NCI-H526 treated with DMSO at 0.1 percent for 48 hours (cell line): ENCODE measurements around the gene SYTL3.
"Not testable (repeated sequence)": the region's sequence is repeated elsewhere in the genome, so short reads cannot be mapped to it uniquely, and the experiment has no call there.

Experiments
- DNase-seq: peaks from one replicate; lab custom pipeline; 2025; lab: John Stamatoyannopoulos, UW

The SYTL3 gene

DNA sequence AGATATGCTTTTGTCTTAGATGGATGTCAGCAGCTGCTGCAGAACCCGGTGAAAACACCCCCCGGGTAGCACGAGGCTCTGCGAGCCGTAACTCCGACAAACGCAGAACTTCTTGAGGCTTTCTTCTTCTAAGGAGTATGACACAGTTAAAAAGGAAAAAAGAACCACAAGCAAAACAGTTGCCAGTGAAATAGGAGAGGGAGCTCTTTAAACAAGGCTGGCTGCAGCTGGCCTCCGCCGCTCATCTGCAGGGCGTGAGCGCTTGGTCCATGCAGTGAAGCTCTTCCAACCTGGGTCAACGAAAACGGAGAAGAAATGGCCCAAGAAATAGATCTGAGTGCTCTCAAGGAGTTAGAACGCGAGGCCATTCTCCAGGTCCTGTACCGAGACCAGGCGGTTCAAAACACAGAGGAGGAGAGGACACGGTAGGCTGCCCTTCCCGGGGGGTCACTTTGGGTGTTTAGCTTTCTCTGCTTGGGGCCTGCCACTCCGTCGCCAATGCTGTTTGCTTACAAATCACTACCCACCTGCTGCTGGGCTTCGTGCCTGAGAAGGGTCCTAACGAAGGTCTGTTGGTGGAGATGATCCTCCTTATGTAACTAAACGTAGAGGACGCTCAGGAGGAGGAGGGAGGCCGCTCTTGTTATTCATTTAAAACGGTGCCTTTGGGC, 13.2 kb downstream of the SYTL3 start:
- DNase-seq, result no peak

DNA sequence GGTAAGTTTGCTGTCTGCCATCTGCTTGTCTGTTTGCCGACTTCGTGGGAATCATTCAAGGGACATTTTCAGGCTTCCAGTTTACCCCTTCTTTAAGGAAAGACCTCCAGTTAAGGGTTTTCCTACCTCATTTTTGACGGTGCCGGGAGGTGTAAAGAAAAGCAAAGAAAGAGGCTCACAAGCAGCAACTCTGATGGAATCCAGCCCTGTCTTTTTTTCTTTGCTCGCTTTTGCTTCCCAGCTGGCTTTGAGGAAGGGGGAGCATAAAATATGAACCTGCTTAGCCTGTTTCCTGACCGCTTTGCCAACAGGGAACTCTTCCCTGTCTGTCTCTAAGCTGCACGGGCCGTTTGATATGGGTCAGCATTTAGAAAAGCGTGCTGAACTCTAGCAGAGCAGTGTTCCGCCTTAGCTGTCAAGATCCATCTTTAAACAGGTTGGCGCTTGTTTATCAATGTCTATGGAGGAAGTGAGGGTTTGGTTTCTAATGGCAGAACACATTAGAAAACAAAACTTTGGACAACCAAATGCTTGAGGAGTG, 13.8 kb downstream of the SYTL3 start:
- DNase-seq, result peak; percentile 34

- DNase-seq, result no peak
Measured at GRCh38 chr6:158665332-158665731, 15.5 kb downstream of the SYTL3 start.

DNA sequence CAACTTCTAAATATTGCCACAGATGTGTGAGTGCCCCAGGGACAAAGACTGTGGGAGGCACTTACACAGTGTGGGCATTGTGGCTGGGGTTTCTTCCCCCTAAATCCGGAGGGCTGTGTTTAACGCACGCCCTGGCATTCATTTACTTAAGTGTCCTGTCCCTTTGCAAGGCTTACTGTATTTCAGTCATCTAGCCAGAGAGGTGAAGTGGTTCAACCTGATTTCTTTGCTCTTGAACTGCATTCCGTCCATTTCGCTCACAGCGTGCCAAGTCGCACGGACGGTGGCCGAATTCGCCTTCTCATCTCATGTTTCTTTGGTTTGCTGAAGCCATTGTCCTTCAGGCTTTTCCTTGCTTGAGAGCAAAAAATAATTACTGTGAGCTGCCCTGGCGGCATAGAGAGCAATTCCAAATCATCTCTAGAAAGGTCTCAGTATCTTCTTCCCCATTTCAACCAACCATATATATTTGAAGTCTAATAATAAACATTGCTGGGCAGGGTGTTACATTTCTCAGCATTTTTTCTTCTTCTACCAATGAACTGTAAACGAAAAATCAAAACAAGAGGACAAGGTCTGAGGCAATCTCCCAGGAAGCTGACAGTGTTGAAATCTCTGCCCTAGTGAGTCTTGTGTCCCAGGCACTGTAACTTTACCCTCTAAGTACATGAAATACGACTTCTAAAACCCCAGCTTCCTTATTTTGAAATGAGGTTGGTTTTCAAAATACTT, 16.9 kb downstream of the SYTL3 start:
- no peak for DNase-seq

DNA sequence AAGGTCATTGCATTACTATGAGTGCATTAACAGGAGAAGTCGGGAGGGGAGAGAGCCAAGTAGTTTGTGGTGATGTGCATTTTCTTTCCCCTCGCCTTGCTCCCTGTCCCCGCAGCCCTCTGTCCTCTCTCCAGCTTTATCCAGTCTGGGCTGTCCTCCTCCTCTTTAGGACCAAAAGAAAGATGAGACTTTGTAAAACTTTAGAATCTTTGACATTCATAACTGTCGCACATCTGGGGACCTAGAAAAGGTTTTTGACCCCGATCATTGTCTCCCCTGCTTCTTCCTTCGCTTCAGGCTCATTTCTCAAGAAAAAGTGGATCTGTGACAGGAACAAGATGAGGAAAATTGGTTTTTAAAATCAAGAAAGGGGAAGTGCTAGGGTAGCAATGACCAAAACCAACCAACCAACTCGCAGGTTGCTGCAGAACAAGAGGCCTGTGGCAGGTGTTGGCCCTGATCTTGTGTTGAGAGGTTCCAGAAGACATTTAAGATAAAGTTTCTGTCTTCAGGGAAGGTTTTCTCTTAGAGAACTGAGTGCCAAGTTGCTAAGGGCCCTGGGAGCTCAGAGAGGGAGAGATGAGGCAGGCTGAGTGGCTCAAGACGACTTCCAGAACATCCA, 17.6 kb downstream of the SYTL3 start:
- DNase-seq, result no peak

- DNase-seq, result no peak
Measured at GRCh38 chr6:158668707-158669103, 18.9 kb downstream of the SYTL3 start.

DNA sequence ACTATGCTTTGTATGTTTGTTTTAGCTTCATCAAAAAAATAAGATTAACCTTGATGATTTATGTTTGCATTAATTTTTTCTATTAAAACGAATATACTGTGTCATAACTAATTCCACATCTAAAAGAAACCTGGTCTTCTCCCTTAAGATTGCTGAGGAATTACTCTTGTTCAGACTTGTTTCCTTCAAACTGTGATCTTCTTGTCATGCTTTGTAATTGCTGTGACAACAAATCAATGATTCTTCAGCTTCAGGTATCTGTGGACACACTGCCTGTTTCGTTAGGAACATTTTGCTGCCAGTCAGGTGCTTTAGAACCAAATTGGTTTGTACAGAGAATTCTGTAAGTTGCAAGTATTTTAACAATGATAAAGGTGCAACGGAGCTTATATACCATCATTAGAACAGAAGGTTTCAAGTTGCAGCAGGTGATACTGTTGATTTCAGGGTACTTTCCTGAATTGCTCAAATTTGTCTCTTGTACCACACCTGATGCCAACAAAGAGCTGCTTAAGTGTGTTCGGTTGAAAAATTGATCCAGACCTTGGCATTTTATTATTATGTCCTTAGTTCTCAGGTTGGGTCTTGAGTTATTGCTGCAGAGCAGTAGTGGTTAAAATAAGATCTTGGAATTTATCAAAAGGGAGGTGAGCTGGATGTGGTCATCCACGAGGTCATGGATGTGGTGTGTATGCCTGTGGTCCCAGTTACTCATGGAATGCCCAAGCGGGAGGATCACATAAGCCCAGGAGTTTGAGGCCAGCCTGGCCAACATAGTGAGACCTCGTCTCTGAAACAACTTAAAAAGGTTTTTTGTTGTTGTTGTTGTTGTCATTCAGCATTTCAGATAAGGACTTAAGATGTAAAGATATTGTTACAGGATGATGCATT, 19.5 kb downstream of the SYTL3 start:
- no peak for DNase-seq

DNA sequence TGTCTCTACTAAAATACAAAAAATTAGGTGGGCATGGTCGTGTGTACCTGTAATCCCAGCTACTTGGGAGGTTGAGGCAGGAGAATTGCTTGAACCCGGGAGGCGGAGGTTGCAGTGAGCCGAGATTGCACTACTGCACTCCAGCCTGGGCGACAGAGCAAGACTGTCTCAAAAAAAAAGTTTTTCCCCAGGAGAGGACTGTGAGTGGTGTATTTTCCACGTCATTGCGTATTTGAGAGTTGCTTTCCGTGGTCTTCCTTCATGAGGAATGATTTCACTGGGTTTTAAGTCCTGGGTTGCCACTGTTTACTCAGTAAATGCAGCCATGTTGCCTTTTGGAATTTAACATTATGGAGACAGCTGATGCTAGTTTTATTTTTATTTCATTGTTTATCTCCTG, 22.3 kb downstream of the SYTL3 start:
- DNase-seq, result not testable (repeated sequence)

GRCh38 chr6:158672726-158673125, 22.9 kb downstream of the SYTL3 start:
- DNase-seq, result no peak

DNA sequence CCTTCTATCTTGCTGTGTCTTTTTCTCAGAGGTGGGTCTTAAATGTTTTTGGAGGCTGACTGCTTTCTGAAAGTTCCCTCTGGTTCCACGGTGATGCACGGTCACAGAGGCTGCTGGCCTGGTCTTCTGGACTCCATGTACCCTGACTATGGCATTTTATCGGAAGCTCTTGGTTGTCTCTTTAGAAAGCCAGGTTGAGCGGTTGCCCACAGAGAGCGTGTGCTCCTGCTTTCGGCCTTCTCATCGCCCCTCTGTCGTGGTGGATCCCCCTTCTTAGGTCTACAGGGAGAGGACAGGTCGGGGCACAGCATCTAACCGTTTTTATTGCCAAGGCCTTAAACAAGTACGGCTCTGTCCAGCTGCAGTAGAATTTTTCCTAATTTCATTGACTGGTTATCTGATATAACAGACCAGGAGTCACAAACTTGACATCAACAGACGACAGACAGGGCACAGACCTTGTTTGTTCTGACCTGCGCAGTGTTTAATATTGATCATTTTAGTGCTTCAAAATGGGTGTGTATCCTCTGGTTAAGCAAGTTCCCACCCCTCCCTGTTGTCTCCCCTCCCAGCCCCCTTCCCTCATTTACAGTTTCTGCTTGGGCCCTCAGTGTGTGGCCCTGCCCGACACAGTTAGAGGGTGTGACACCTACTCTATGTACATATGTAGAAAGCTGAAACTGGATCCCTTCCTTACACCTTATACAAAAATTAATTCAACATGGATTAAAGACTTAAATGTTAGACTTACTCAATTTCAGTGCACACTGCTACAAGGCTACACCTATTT, 24.7 kb downstream of the SYTL3 start:
- no peak for DNase-seq

GRCh38 chr6:158677094-158677493, 27.2 kb downstream of the SYTL3 start:
- DNase-seq, result not testable (repeated sequence)

DNA sequence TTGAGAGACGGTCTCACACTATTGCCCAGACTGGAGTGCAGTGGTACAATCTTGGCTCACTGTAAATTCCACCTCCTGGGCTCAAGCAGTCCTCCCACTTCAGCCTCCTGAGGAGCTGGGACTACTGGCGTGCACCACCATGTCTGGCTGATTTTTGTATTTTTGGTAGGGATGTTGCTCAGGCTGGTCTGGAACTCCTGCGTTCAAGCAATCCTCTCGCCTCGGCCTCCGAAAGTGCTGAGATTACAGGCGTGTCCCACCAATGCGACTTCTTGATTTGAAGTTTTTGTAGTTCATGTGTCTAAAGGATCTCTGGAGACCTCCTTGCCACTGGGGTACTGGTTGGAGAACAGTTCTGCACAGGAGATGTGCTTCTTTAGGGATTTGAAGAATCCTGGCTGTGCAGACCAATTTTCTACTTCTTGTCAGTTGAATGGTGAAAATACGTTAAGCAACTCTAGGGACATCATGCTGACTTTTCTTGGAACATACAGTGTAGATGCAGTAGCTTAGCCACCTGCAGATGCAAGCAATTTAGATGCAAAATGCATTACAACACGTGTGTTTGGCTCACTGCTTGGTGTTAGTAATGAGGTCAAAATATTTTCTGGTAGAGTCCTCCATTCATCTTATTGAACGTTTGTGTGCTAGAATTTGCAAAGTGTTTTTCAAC, 28.2 kb downstream of the SYTL3 start:
- no peak for DNase-seq

DNA sequence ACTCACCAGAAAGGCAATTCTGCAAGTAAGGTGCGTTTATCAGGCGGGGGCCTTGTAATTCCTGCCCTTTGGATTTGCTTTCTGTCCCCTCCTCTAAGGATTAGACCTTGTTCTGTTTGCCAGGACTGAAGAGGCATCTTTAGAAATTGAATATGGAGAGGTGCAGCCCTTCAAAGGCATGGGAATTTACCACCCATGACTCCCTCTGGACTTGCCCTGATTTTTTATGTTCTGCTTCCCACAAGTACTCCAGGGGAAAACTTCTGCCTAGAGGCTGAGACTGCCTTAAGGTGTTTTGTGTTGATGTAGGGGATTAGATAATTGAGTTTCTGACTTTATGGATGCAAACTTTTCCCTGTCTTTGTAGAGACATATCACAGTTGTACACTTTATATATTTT, 30.2 kb downstream of the SYTL3 start:
- DNase-seq, result no peak

DNA sequence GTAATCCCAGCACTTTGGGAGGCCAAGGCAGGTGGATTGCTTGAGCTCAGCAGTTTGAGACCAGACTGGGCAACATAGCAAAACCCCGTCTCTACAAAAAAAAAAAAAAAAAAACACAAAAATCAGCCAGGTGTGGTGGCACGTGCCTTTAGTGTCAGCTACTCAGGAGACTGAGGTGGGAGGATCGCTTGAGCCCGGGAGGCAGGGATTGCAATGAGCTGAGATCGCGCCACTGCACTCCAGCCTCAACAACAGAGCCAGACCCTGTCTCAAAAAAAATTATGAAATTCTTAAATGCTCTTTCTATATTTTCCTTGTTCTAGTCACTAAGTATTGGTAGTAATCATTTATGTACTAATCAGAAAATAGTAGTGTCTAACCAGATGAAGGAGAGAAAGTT, 30.6 kb downstream of the SYTL3 start:
- no peak for DNase-seq

DNA sequence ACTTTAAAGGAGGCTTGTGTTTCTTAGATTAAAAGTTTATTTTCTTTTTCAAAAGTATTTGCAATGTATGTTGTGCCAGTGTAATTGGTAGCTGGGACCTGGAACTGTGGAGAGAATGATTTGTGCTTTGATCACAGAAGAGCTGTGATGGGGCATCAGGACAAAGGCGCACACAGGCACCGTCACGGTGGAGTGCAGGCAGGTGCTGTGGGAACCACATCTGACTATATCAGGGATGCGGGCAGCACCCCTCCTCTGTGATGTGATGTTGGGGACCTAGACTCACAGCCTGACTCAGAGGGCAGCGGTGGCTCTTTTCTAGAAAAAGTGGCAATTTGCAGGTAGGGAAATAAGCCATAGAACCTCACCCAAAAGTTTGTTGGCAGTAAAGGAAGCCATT, 34.5 kb downstream of the SYTL3 start:
- DNase-seq, result no peak

- no peak for DNase-seq
Measured at GRCh38 chr6:158684745-158685324, 35.0 kb downstream of the SYTL3 start.

- peak; percentile 77 for DNase-seq
Measured at GRCh38 chr6:158686311-158686710, 36.5 kb downstream of the SYTL3 start.

DNA sequence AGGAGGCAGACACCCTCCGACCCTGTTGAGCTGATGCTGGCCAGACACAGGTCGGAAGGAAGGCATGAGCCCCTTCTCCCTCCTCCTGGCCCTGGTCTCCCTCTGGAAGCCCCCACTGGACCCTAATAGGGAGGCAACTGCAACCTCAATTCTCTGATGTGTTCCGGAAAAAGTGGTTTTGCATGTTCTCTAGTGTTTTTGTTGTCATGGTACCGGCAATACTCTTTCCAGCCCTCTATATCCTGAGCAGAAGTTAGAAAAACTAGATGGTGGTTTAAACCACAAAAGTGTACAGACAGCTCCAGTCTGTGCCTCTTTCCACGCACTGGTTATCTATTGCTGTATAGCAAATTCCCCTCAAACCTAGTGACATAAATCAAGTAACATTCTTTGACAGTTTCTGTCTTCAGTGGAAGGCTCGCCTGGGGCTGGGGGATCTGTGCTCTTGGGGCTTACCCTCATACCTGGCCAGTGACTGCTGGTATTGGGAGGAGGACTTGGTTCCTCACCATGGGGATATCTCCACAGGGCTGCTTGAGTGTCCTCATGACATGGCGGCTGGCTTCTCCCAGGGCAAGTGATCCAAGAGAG, 37.0 kb downstream of the SYTL3 start:
- DNase-seq, result no peak

- DNase-seq, result no peak
Measured at GRCh38 chr6:158687506-158687905, 37.7 kb downstream of the SYTL3 start.

DNA sequence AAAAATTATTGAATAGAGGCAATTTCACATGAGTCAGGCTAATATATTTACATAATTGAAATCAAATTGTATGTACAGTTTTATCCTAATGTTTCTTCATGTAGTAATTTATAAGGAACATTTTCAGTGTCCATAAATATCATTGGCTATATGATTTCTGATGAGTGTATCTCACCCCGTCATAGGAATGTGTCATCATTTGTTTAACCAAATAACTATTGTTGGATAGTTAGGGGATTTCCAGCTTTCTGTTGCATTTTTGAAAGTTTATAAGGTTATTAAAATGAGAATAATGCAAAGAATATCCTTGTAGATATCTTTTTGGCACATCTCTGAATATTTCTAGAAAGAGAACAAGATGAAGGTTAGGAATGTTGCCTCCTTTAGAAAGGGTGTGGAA, 39.0 kb downstream of the SYTL3 start:
- DNase-seq, result no peak
